Naive thymus-derived CD4-positive, alpha-beta T cell (primary cell): ENCODE data around the gene EHMT1. TPM values are rescaled to one million over a fixed set of nuclear protein-coding genes. Genes with fewer than 3 reads are reported as not detected.
A peak's percentile ranks its signal among the peaks of the same experiment; 100 is the strongest.

Source experiments
- ATAC-seq: fragments of 150-1000 bp; cut with Tn5 transposase; 2 replicates; pipeline ENCODE4 v1.10.0; 2021; ENCODE audit warnings: mild to moderate bottlenecking, moderate library complexity
- CTCF ChIA-PET: fragments of 350-600 bp; sonication (Branson Sonifier 250); formaldehyde crosslinking; loops from one replicate; lab custom pipeline; 2021; ENCODE audit warnings: antibody characterized with exemption; lab: Charles Lee
- POLR2A ChIA-PET: fragments of 350-600 bp; sonication (Branson Sonifier 250); formaldehyde crosslinking; loops from one replicate; lab custom pipeline; 2021; ENCODE audit warnings: antibody characterized with exemption, inconsistent platforms; lab: Charles Lee
- DNase-seq, 9 donors: peaks; one replicate each; pipeline versions ENCODE4 v3.0.0 to v3.0.0-alpha.2; 2020 to 2022; ENCODE audit warnings: mixed read lengths in 1 of 9
- H3K27ac ChIP-seq: one replicate; pipeline ENCODE4 v1.7.0; 2013; ENCODE audit warnings: mild to moderate bottlenecking, low read depth, low read length, moderate library complexity
- H3K27me3 ChIP-seq, 2 donors: one replicate each; pipeline ENCODE4 v1.7.0; 2013; ENCODE audit warnings: low read length in 2 of 2, mild to moderate bottlenecking in 2 of 2, moderate library complexity in 2 of 2; ENCODE audit not compliant: control insufficient read depth in 2 of 2, insufficient read depth in 2 of 2
- H3K36me3 ChIP-seq, 3 experiments: 1 replicate in 2 of 3; 2 replicates in 1 of 3; pipeline ENCODE4 v1.7.0; 2013; ENCODE audit warnings: low read length in 3 of 3, mild to moderate bottlenecking in 3 of 3, moderate library complexity in 1 of 3; ENCODE audit not compliant: insufficient read depth in 3 of 3, control insufficient read depth in 2 of 3
- H3K4me1 ChIP-seq, 2 donors: one replicate each; pipeline ENCODE4 v1.7.0; 2013; ENCODE audit warnings: low read length in 2 of 2, mild to moderate bottlenecking in 2 of 2, moderate library complexity in 1 of 2; ENCODE audit not compliant: control insufficient read depth in 2 of 2, insufficient read depth in 2 of 2
- H3K4me3 ChIP-seq: 2 replicates; pipeline ENCODE4 v1.7.0; 2013; ENCODE audit warnings: mild to moderate bottlenecking, low read length
- H3K9me3 ChIP-seq, 3 experiments: 1 replicate in 2 of 3; 2 replicates in 1 of 3; pipeline ENCODE4 v1.7.0; 2013; ENCODE audit warnings: low read length in 3 of 3; ENCODE audit not compliant: control insufficient read depth in 2 of 3
- H3K27ac Mint-ChIP-seq, 9 donors: one replicate each; pipeline ENCODE4 v1.8.0; 2020 to 2022; ENCODE audit warnings: mixed read lengths in 9 of 9, mild to moderate bottlenecking in 8 of 9, moderate library complexity in 5 of 9, inconsistent platforms in 2 of 9
- H3K27me3 Mint-ChIP-seq, 5 donors: one replicate each; pipeline ENCODE4 v1.8.0; 2021 to 2022; ENCODE audit warnings: mixed read lengths in 5 of 5, mild to moderate bottlenecking in 1 of 5
- H3K36me3 Mint-ChIP-seq, 5 donors: one replicate each; pipeline ENCODE4 v1.8.0; 2020 to 2022; ENCODE audit warnings: mixed read lengths in 5 of 5, mild to moderate bottlenecking in 3 of 5, inconsistent platforms in 1 of 5
- H3K4me1 Mint-ChIP-seq, 7 donors: one replicate each; pipeline ENCODE4 v1.8.0; 2020 to 2022; ENCODE audit warnings: mixed read lengths in 7 of 7, mild to moderate bottlenecking in 3 of 7, inconsistent platforms in 1 of 7
- H3K4me3 Mint-ChIP-seq, 10 donors: one replicate each; pipeline ENCODE4 v1.8.0; 2020 to 2022; ENCODE audit warnings: mild to moderate bottlenecking in 10 of 10, mixed read lengths in 10 of 10, moderate library complexity in 6 of 10, inconsistent platforms in 2 of 10
- H3K9me3 Mint-ChIP-seq, 11 donors: one replicate each; pipeline ENCODE4 v1.8.0; 2020 to 2022; ENCODE audit warnings: mixed read lengths in 11 of 11, mild to moderate bottlenecking in 4 of 11, inconsistent platforms in 1 of 11, moderate library complexity in 1 of 11
- intact Hi-C, 2 donors: fragments of 100-400 bp; cut with micrococcal nuclease; formaldehyde crosslinking; loops; one replicate each; pipeline ENCODE4 v1.15.1; 2023
- polyA plus RNA-seq, 2 donors: library from polyadenylated mRNA; unstranded; fragments of 300-500 nt; fragmentation: Illumina TruSeq; gene quantifications; one replicate each; pipeline ENCODE4 v1.2.3, GENCODE V29; 2021
- total RNA-seq, 6 experiments: library from RNA in 5 of 6; stranded (reverse) in 5 of 6; gene quantifications; 1 replicate in 5 of 6; 2 replicates in 1 of 6; pipeline ENCODE4 v1.2.3 and lab custom pipeline; 2021 to 2026

EHMT1 gene
- total and polyA plus RNA-seq, 7 experiments from 2014 or later, result 24.7 to 132 (median 112) TPM

- no peak for DNase-seq
- peaks cover 0 to 17% (median 0%) of the 10 kb centered on the region in 3 experiments for H3K36me3 ChIP-seq
- Mint-ChIP-seq H3K4me1 (peaks cover 13 to 61% (median 44%) of the 10 kb centered on the region in 7 donors), H3K9me3 (peaks cover 0 to 14% (median 5%) of the 10 kb centered on the region in 11 donors), H3K27ac (peak overlapping the region in 4 of 9 donors; percentile 39 to 67 (median 41)), H3K36me3 (peaks cover 4 to 45% (median 23%) of the 10 kb centered on the region in 5 donors), H3K4me3 (no peak overlapping the region), H3K27me3 (no peaks in the 10 kb centered on the region)
- no peak overlapping the region for H3K4me3 ChIP-seq
- peaks cover 0 to 8% (median 4%) of the 10 kb centered on the region in 3 experiments for H3K9me3 ChIP-seq
- ATAC-seq, result no peak
- peaks cover 0 to 16% of the 10 kb centered on the region in 2 donors for H3K4me1 ChIP-seq
- intact Hi-C loops, result no loop called here
- H3K27ac ChIP-seq, result no peak overlapping the region
- CTCF ChIA-PET, result no interaction called here
- POLR2A ChIA-PET, result no interaction called here
- H3K27me3 ChIP-seq, result no peaks in the 10 kb centered on the region
These were observed 79.0 kb downstream of the EHMT1 start for GRCh38 chr9:137697832-137698231.

- Mint-ChIP-seq H3K27me3 (no peaks in the 10 kb centered on the region), H3K36me3 (peaks cover 9 to 57% (median 35%) of the 10 kb centered on the region in 5 donors), H3K4me1 (peaks cover 22 to 63% (median 50%) of the 10 kb centered on the region in 7 donors), H3K9me3 (peaks cover 0 to 35% (median 15%) of the 10 kb centered on the region in 11 donors), H3K27ac (peak overlapping the region in 2 of 9 donors; percentile 39 to 87), H3K4me3 (no peak overlapping the region)
- no peak for DNase-seq
- Histone ChIP-seq H3K4me1 (peaks cover 11 to 13% of the 10 kb centered on the region in 2 donors), H3K27me3 (no peaks in the 10 kb centered on the region), H3K4me3 (no peak overlapping the region), H3K27ac (no peak overlapping the region), H3K9me3 (peaks cover 0 to 15% (median 10%) of the 10 kb centered on the region in 3 experiments), H3K36me3 (peaks cover 0 to 14% (median 0%) of the 10 kb centered on the region in 3 experiments)
- POLR2A ChIA-PET, result interaction anchor here (0.7 kb wide), 2 partner anchors 18 to 27 kb away, joined by 3 to 4 read pairs; no protein-coding TSS in a partner anchor
- ATAC-seq, result no peak
- CTCF ChIA-PET, result interaction anchor here (1.8 kb wide), 1 partner anchor 28 kb away, joined by 4 read pairs; no protein-coding TSS in a partner anchor
- intact Hi-C loops, result no loop called here
These were observed 82.1 kb downstream of the EHMT1 start for GRCh38 chr9:137700911-137701310.

- H3K27ac Mint-ChIP-seq, result peak overlapping the region in 1 of 9 donors; percentile 34
- Histone ChIP-seq H3K27me3 (no peaks in the 10 kb centered on the region), H3K4me3 (no peak overlapping the region), H3K36me3 (peaks cover 0 to 14% (median 3%) of the 10 kb centered on the region in 3 experiments), H3K9me3 (peaks cover 0 to 15% (median 10%) of the 10 kb centered on the region in 3 experiments), H3K4me1 (peaks cover 11 to 25% of the 10 kb centered on the region in 2 donors), H3K27ac (no peak overlapping the region)
- intact Hi-C loops, result no loop called here
- ATAC-seq (no peak), DNase-seq (no peak)
- H3K4me1 Mint-ChIP-seq, result peaks cover 22 to 63% (median 46%) of the 10 kb centered on the region in 7 donors
- H3K9me3 Mint-ChIP-seq, result peaks cover 0 to 35% (median 15%) of the 10 kb centered on the region in 11 donors
- ChIA-PET CTCF (no interaction called here), POLR2A (interaction anchor here (0.8 kb wide), 1 partner anchor 21 kb away, joined by 3 read pairs; no protein-coding TSS in a partner anchor)
- peaks cover 9 to 49% (median 26%) of the 10 kb centered on the region in 5 donors for H3K36me3 Mint-ChIP-seq
- no peaks in the 10 kb centered on the region for H3K27me3 Mint-ChIP-seq
- no peak overlapping the region for H3K4me3 Mint-ChIP-seq
These were observed 84.0 kb downstream of the EHMT1 start for GRCh38 chr9:137702615-137703379.

- POLR2A ChIA-PET, result no interaction called here
- H3K27me3 ChIP-seq, result no peaks in the 10 kb centered on the region
- H3K4me1 ChIP-seq, result peaks cover 19 to 29% of the 10 kb centered on the region in 2 donors
- H3K36me3 Mint-ChIP-seq, result peaks cover 9 to 44% (median 26%) of the 10 kb centered on the region in 5 donors
- peak overlapping the region in 8 of 10 donors; percentile 28 to 53 (median 34) for H3K4me3 Mint-ChIP-seq
- no peaks in the 10 kb centered on the region for H3K27me3 Mint-ChIP-seq
- H3K27ac ChIP-seq, result no peak overlapping the region
- H3K36me3 ChIP-seq, result peaks cover 0 to 17% (median 3%) of the 10 kb centered on the region in 3 experiments
- ATAC-seq, result no peak
- H3K9me3 ChIP-seq, result peaks cover 0 to 15% (median 10%) of the 10 kb centered on the region in 3 experiments
- H3K9me3 Mint-ChIP-seq, result peaks cover 0 to 35% (median 15%) of the 10 kb centered on the region in 11 donors
- peaks cover 22 to 67% (median 51%) of the 10 kb centered on the region in 7 donors for H3K4me1 Mint-ChIP-seq
- H3K4me3 ChIP-seq, result no peak overlapping the region
- intact Hi-C loops, result no loop called here
- CTCF ChIA-PET, result no interaction called here
- H3K27ac Mint-ChIP-seq, result peak overlapping the region in 4 of 9 donors; percentile 22 to 65 (median 46)
- no peak for DNase-seq
These were observed 85.2 kb downstream of the EHMT1 start for GRCh38 chr9:137703842-137704508.

GRCh38 chr9:137705443-137705863 lies 86.6 kb downstream of the EHMT1 start:
- Histone ChIP-seq H3K4me3 (peak overlapping the region; percentile 19), H3K36me3 (peaks cover 0 to 30% (median 3%) of the 10 kb centered on the region in 3 experiments), H3K4me1 (peaks cover 19 to 30% of the 10 kb centered on the region in 2 donors), H3K27ac (no peak overlapping the region), H3K27me3 (no peaks in the 10 kb centered on the region), H3K9me3 (peaks cover 0 to 15% (median 10%) of the 10 kb centered on the region in 3 experiments)
- peaks cover 0 to 34% (median 13%) of the 10 kb centered on the region in 11 donors for H3K9me3 Mint-ChIP-seq
- H3K36me3 Mint-ChIP-seq, result peaks cover 9 to 38% (median 26%) of the 10 kb centered on the region in 5 donors
- DNase-seq (peak in 6 of 9 donors; percentile 19 to 42 (median 30)), ATAC-seq (peak; percentile 64)
- intact Hi-C loops, result no loop called here
- no peaks in the 10 kb centered on the region for H3K27me3 Mint-ChIP-seq
- ChIA-PET POLR2A (no interaction called here), CTCF (no interaction called here)
- peaks cover 22 to 61% (median 52%) of the 10 kb centered on the region in 7 donors for H3K4me1 Mint-ChIP-seq
- H3K27ac Mint-ChIP-seq, result peak overlapping the region in 8 of 9 donors; percentile 38 to 81 (median 67)
- H3K4me3 Mint-ChIP-seq, result peak overlapping the region; percentile 57 to 90 (median 81)

GRCh38 chr9:137705906-137706305 lies 87.1 kb downstream of the EHMT1 start:
- Histone ChIP-seq H3K27ac (no peak overlapping the region), H3K36me3 (peaks cover 0 to 33% (median 3%) of the 10 kb centered on the region in 3 experiments), H3K27me3 (no peaks in the 10 kb centered on the region), H3K9me3 (peaks cover 0 to 15% (median 10%) of the 10 kb centered on the region in 3 experiments), H3K4me3 (no peak overlapping the region), H3K4me1 (peaks cover 19 to 30% of the 10 kb centered on the region in 2 donors)
- Mint-ChIP-seq H3K27ac (peak overlapping the region in 5 of 9 donors; percentile 33 to 77 (median 70)), H3K9me3 (peaks cover 0 to 29% (median 10%) of the 10 kb centered on the region in 11 donors), H3K4me1 (peaks cover 22 to 56% (median 50%) of the 10 kb centered on the region in 7 donors), H3K27me3 (no peaks in the 10 kb centered on the region), H3K36me3 (peaks cover 5 to 35% (median 24%) of the 10 kb centered on the region in 5 donors), H3K4me3 (peak overlapping the region in 9 of 10 donors; percentile 57 to 90 (median 81))
- CTCF ChIA-PET, result no interaction called here
- ATAC-seq, result no peak
- intact Hi-C loops, result no loop called here
- POLR2A ChIA-PET, result no interaction called here
- DNase-seq, result no peak
